WTC11 (cell line): ENCODE data around the gene SPATC1L. TPM values are rescaled to one million over a fixed set of nuclear protein-coding genes. Genes with fewer than 3 reads are reported as not detected.
"Not testable (repeated sequence)": the region's sequence is repeated elsewhere in the genome, so short reads cannot be mapped to it uniquely, and the experiment has no call there.

Source experiments
- ATAC-seq: fragments of 200-7000 bp; cut with Tn5 transposase; 2 replicates; pipeline ENCODE4 v1.10.0; 2021; ENCODE audit warnings: mild to moderate bottlenecking, moderate library complexity
- CTCF ChIA-PET: fragments of 300-600 bp; sonication (Branson Sonifier 250); formaldehyde crosslinking; loops from one replicate; lab custom pipeline; 2021; ENCODE audit warnings: antibody characterized with exemption; lab: Charles Lee
- POLR2A ChIA-PET: fragments of 350-600 bp; sonication (Branson Sonifier 250); formaldehyde crosslinking; loops from one replicate; lab custom pipeline; 2021; ENCODE audit warnings: antibody characterized with exemption; lab: Charles Lee
- DNase-seq: peaks from one replicate; pipeline ENCODE4 v3.0.0; 2021; ENCODE audit warnings: low spot score
- H3K27ac Mint-ChIP-seq: 2 replicates; pipeline ENCODE4 v1.8.0; 2021; ENCODE audit warnings: mixed read lengths
- H3K27me3 Mint-ChIP-seq: 2 replicates; pipeline ENCODE4 v1.8.0; 2021; ENCODE audit warnings: low read depth, mild to moderate bottlenecking, moderate library complexity, mixed read lengths
- H3K36me3 Mint-ChIP-seq: 2 replicates; pipeline ENCODE4 v1.8.0; 2021; ENCODE audit warnings: mixed read lengths
- H3K4me1 Mint-ChIP-seq: 2 replicates; pipeline ENCODE4 v1.8.0; 2022; ENCODE audit warnings: mixed read lengths
- H3K4me3 Mint-ChIP-seq: 2 replicates; pipeline ENCODE4 v1.8.0; 2021; ENCODE audit warnings: mild to moderate bottlenecking, moderate library complexity, mixed read lengths
- H3K9me3 Mint-ChIP-seq: 2 replicates; pipeline ENCODE4 v1.8.0; 2021; ENCODE audit warnings: mixed read lengths
- ATF1 ChIP-seq: sonication (generic); formaldehyde crosslinking; IDR thresholded peaks from 2 replicates; pipeline ENCODE4 v1.8.1; 2023; ENCODE audit warnings: mild to moderate bottlenecking, moderate library complexity, missing genetic modification reagents
- ELF4 ChIP-seq: sonication (generic); formaldehyde crosslinking; IDR thresholded peaks from 2 replicates; pipeline ENCODE4 v1.8.1; 2022; ENCODE audit warnings: low read depth, mild to moderate bottlenecking, moderate library complexity, missing genetic modification reagents
- FOXJ3 ChIP-seq: sonication (generic); formaldehyde crosslinking; IDR thresholded peaks from 2 replicates; pipeline ENCODE4 v1.9.0; 2021; ENCODE audit warnings: missing genetic modification reagents, mild to moderate bottlenecking, borderline replicate concordance
- FOXP1 ChIP-seq: sonication (generic); formaldehyde crosslinking; IDR thresholded peaks from 2 replicates; pipeline ENCODE4 v1.8.0; 2022; ENCODE audit warnings: missing genetic modification reagents, mild to moderate bottlenecking, moderate library complexity, borderline replicate concordance
- GABPB1 ChIP-seq: sonication (generic); formaldehyde crosslinking; IDR thresholded peaks from 2 replicates; pipeline ENCODE4 v1.8.1; 2023; ENCODE audit warnings: mild to moderate bottlenecking, missing genetic modification reagents
- MXD4 ChIP-seq: fragments of 250-450 bp; sonication (Bioruptor Pico); IDR thresholded peaks from 2 replicates; pipeline ENCODE4 v1.8.0; 2021; ENCODE audit warnings: mild to moderate bottlenecking, moderate library complexity, borderline replicate concordance
- NFE2L1 ChIP-seq: sonication (generic); formaldehyde crosslinking; IDR thresholded peaks from 2 replicates; pipeline ENCODE4 v1.8.1; 2023; ENCODE audit warnings: missing genetic modification reagents
- NR2C2 ChIP-seq: sonication (generic); formaldehyde crosslinking; IDR thresholded peaks from 2 replicates; pipeline ENCODE4 v1.8.0; 2022; ENCODE audit warnings: mild to moderate bottlenecking, missing genetic modification reagents
- NR3C1 ChIP-seq: sonication (generic); formaldehyde crosslinking; conservative IDR thresholded peaks from 2 replicates; pipeline ENCODE4 v1.8.1; 2023; ENCODE audit warnings: low read depth, mild to moderate bottlenecking, missing genetic modification reagents
- ZNF317 ChIP-seq: sonication (generic); formaldehyde crosslinking; IDR thresholded peaks from 2 replicates; pipeline ENCODE4 v1.8.1; 2023; ENCODE audit warnings: low read depth, mild to moderate bottlenecking, moderate library complexity, missing genetic modification reagents, borderline replicate concordance
- ZNF396 ChIP-seq: fragments of 250-450 bp; sonication (Bioruptor Pico); IDR thresholded peaks from 2 replicates; pipeline ENCODE4 v1.8.0; 2021; ENCODE audit warnings: mild to moderate bottlenecking, moderate library complexity, borderline replicate concordance
- ZNF423 ChIP-seq: fragments of 250-450 bp; sonication (Bioruptor Pico); IDR thresholded peaks from 2 replicates; pipeline ENCODE4 v2.1.2; 2022; ENCODE audit warnings: mild to moderate bottlenecking, moderate library complexity
- total RNA-seq: library from RNA; stranded (reverse); gene quantifications from 3 replicates; pipeline ENCODE4 v1.2.3, GENCODE V29; 2021
- TF ChIP-seq, protein P1 (sequence below): sonication (generic); formaldehyde crosslinking; IDR thresholded peaks from 2 replicates; pipeline ENCODE4 v1.8.1; 2023; ENCODE audit warnings: mild to moderate bottlenecking, missing genetic modification reagents
- TF ChIP-seq, protein P2 (sequence below): sonication (generic); formaldehyde crosslinking; IDR thresholded peaks from 2 replicates; pipeline ENCODE4 v1.8.1; 2022; ENCODE audit warnings: missing genetic modification reagents, borderline replicate concordance
- TF ChIP-seq, protein P3 (sequence below): fragments of 250-450 bp; sonication (Bioruptor Pico); IDR thresholded peaks from 2 replicates; pipeline ENCODE4 v1.9.0; 2021; ENCODE audit warnings: mild to moderate bottlenecking
- TF ChIP-seq, protein P4 (sequence below): sonication (generic); formaldehyde crosslinking; IDR thresholded peaks from 2 replicates; pipeline ENCODE4 v1.8.0; 2022; ENCODE audit warnings: missing genetic modification reagents
- TF ChIP-seq, protein P5 (sequence below): sonication (generic); formaldehyde crosslinking; IDR thresholded peaks from 2 replicates; pipeline ENCODE4 v1.8.0; 2022; ENCODE audit warnings: mild to moderate bottlenecking, missing genetic modification reagents
- TF ChIP-seq, protein P6 (sequence below): fragments of 250-450 bp; sonication (Bioruptor Pico); IDR thresholded peaks from 2 replicates; pipeline ENCODE4 v1.9.0; 2021; ENCODE audit warnings: mild to moderate bottlenecking

Gene SPATC1L
- total RNA-seq, 1 experiment from 2014 or later: 61.7 TPM

DNA sequence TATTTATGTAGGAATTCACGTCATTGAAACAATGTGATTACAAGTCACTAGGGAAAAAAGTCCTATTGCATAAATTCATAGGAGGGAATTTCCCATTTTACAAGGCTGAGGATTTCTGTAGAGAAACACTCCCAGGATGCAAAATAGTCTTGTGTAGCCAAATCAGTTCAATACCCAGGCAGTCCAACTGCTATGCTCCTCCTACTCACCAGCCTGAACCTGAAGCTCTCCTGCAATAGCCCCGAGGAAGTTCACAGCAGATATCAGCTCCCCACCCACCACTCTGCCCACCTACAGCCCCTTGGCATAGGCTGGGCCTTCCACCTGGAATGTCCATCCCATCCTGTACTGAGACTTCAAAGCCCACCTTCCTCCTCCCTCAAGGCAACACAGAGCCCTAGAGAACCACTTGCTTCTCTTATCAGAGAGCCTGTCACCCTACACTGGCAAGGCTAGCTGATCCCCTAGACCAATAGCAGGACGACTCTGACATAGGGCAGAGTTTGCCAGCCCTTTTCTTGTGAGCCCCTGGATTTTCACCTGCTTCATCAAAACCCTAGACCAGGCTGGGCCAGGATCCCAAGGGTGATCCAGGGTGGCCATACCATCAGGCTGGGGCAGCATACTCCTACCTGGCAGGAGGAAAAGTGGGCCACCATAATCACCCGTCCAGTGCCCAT lies 42.8 kb upstream of the SPATC1L start (continued):
- TF ChIP-seq ELF4: no peak
- TF ChIP-seq, protein P1, sequence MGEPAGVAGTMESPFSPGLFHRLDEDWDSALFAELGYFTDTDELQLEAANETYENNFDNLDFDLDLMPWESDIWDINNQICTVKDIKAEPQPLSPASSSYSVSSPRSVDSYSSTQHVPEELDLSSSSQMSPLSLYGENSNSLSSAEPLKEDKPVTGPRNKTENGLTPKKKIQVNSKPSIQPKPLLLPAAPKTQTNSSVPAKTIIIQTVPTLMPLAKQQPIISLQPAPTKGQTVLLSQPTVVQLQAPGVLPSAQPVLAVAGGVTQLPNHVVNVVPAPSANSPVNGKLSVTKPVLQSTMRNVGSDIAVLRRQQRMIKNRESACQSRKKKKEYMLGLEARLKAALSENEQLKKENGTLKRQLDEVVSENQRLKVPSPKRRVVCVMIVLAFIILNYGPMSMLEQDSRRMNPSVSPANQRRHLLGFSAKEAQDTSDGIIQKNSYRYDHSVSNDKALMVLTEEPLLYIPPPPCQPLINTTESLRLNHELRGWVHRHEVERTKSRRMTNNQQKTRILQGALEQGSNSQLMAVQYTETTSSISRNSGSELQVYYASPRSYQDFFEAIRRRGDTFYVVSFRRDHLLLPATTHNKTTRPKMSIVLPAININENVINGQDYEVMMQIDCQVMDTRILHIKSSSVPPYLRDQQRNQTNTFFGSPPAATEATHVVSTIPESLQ: no peak

DNA sequence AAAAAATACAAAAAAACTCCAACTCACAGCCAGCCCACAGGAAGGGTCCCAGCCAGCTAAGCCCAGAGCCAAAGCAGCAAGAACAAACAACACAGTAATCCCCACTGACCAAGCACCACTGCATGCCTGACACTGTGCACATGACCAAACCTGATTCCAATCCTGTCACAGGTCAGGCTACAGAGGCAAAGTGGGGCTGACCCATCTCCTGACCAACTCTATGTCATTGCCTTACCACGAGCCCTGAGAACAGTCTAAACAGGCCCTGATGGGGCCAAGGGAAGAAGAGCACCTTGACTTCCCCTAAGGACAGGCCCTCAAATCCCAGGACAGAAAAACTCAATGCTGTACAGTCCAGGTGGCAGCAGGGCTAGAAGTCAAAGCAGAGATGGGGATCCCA lies 41.9 kb upstream of the SPATC1L start:
- no peak overlapping the region; the same call in 1 of the 2 replicates for H3K4me3 Mint-ChIP-seq
- H3K4me1 Mint-ChIP-seq: peaks cover 27% of the 10 kb centered on the region
- CTCF ChIA-PET: interaction anchor here (1.1 kb wide), 1 partner anchor 73 kb away, joined by 3 read pairs; no protein-coding TSS in a partner anchor
- TF ChIP-seq, protein P2, sequence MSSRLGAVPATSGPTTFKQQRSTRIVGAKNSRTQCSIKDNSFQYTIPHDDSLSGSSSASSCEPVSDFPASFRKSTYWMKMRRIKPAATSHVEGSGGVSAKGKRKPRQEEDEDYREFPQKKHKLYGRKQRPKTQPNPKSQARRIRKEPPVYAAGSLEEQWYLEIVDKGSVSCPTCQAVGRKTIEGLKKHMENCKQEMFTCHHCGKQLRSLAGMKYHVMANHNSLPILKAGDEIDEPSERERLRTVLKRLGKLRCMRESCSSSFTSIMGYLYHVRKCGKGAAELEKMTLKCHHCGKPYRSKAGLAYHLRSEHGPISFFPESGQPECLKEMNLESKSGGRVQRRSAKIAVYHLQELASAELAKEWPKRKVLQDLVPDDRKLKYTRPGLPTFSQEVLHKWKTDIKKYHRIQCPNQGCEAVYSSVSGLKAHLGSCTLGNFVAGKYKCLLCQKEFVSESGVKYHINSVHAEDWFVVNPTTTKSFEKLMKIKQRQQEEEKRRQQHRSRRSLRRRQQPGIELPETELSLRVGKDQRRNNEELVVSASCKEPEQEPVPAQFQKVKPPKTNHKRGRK (CRISPR knock-in tag): no peak
- no peak for TF ChIP-seq FOXJ3 (CRISPR knock-in tag)
- no peak for TF ChIP-seq ZNF396 (CRISPR knock-in tag)
- TF ChIP-seq ZNF317 (CRISPR knock-in tag): no peak
- no peak for TF ChIP-seq ATF1
- TF ChIP-seq NR3C1 (CRISPR knock-in tag): no peak
- no peak overlapping the region for H3K27ac Mint-ChIP-seq
- ATAC-seq (no peak), DNase-seq (no peak)
- POLR2A ChIA-PET: no interaction called here
- H3K27me3 Mint-ChIP-seq: peaks cover 17% of the 10 kb centered on the region
- H3K36me3 Mint-ChIP-seq: peaks cover 67% of the 10 kb centered on the region
- peaks cover 28% of the 10 kb centered on the region for H3K9me3 Mint-ChIP-seq

DNA sequence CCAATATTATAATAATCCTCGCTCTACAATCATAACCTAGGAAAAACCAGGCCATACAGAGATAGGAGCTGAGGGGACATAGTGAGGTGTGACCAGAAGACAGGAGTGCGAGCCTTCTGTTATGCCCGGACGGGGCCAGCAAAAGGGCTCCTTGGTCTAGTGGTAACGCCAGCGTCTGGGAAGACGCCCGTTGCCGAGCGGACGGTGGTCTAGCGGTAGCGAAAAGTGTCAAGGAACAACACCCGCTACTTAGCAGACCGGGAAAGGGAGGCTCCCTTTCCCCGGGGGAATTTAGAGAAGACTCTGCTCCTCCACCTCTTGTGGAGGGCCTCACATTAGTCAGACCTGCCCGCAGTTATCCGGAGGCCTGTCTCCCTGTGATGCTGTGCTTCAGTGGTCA lies 39.4 kb upstream of the SPATC1L start:
- H3K36me3 Mint-ChIP-seq: peaks cover 63% of the 10 kb centered on the region
- H3K27me3 Mint-ChIP-seq, CTCF ChIA-PET, ATAC-seq, POLR2A ChIA-PET, H3K27ac Mint-ChIP-seq, DNase-seq, H3K4me3 Mint-ChIP-seq: not testable (repeated sequence)
- peaks cover 14% of the 10 kb centered on the region for H3K9me3 Mint-ChIP-seq
- H3K4me1 Mint-ChIP-seq: peaks cover 16% of the 10 kb centered on the region

DNA sequence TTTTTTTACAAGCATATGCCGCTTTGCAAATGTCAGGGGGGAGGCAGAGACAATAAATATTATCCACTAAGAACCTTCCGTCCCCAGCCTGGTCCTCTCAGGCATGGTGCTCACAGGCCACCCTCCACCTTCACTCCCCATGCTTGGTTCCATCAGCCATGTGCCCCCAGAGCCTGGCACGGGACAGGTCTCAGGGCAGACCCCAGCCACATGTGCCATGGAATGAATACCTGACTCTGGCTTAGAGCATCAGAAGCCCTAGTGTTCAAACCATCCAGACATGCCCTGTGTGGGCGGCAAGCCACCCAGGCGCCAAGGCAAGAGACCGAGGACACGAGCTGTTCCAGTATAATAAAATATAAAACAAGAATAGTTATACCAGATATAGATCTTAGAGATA lies 39.0 kb upstream of the SPATC1L start:
- DNase-seq (no peak), ATAC-seq (no peak)
- Mint-ChIP-seq H3K9me3 (peaks cover 14% of the 10 kb centered on the region), H3K27ac (no peak overlapping the region), H3K27me3 (no peaks in the 10 kb centered on the region), H3K4me3 (no peak overlapping the region), H3K4me1 (peaks cover 16% of the 10 kb centered on the region), H3K36me3 (peaks cover 63% of the 10 kb centered on the region)
- CTCF ChIA-PET: no interaction called here
- POLR2A ChIA-PET: no interaction called here
- TF ChIP-seq, protein P3, sequence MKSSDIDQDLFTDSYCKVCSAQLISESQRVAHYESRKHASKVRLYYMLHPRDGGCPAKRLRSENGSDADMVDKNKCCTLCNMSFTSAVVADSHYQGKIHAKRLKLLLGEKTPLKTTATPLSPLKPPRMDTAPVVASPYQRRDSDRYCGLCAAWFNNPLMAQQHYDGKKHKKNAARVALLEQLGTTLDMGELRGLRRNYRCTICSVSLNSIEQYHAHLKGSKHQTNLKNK (CRISPR knock-in tag): no peak
- TF ChIP-seq NFE2L1 (CRISPR knock-in tag): no peak
- TF ChIP-seq, protein P4, sequence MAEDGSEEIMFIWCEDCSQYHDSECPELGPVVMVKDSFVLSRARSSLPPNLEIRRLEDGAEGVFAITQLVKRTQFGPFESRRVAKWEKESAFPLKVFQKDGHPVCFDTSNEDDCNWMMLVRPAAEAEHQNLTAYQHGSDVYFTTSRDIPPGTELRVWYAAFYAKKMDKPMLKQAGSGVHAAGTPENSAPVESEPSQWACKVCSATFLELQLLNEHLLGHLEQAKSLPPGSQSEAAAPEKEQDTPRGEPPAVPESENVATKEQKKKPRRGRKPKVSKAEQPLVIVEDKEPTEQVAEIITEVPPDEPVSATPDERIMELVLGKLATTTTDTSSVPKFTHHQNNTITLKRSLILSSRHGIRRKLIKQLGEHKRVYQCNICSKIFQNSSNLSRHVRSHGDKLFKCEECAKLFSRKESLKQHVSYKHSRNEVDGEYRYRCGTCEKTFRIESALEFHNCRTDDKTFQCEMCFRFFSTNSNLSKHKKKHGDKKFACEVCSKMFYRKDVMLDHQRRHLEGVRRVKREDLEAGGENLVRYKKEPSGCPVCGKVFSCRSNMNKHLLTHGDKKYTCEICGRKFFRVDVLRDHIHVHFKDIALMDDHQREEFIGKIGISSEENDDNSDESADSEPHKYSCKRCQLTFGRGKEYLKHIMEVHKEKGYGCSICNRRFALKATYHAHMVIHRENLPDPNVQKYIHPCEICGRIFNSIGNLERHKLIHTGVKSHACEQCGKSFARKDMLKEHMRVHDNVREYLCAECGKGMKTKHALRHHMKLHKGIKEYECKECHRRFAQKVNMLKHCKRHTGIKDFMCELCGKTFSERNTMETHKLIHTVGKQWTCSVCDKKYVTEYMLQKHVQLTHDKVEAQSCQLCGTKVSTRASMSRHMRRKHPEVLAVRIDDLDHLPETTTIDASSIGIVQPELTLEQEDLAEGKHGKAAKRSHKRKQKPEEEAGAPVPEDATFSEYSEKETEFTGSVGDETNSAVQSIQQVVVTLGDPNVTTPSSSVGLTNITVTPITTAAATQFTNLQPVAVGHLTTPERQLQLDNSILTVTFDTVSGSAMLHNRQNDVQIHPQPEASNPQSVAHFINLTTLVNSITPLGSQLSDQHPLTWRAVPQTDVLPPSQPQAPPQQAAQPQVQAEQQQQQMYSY (CRISPR knock-in tag): no peak
- no peak for TF ChIP-seq ZNF423 (CRISPR knock-in tag)
- TF ChIP-seq, protein P5, sequence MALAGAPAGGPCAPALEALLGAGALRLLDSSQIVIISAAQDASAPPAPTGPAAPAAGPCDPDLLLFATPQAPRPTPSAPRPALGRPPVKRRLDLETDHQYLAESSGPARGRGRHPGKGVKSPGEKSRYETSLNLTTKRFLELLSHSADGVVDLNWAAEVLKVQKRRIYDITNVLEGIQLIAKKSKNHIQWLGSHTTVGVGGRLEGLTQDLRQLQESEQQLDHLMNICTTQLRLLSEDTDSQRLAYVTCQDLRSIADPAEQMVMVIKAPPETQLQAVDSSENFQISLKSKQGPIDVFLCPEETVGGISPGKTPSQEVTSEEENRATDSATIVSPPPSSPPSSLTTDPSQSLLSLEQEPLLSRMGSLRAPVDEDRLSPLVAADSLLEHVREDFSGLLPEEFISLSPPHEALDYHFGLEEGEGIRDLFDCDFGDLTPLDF (CRISPR knock-in tag): no peak
- no peak for TF ChIP-seq NR2C2 (CRISPR knock-in tag)
- TF ChIP-seq ZNF396 (CRISPR knock-in tag): no peak
- no peak for TF ChIP-seq GABPB1 (CRISPR knock-in tag)
- no peak for TF ChIP-seq FOXP1 (CRISPR knock-in tag)
- TF ChIP-seq, protein P6, sequence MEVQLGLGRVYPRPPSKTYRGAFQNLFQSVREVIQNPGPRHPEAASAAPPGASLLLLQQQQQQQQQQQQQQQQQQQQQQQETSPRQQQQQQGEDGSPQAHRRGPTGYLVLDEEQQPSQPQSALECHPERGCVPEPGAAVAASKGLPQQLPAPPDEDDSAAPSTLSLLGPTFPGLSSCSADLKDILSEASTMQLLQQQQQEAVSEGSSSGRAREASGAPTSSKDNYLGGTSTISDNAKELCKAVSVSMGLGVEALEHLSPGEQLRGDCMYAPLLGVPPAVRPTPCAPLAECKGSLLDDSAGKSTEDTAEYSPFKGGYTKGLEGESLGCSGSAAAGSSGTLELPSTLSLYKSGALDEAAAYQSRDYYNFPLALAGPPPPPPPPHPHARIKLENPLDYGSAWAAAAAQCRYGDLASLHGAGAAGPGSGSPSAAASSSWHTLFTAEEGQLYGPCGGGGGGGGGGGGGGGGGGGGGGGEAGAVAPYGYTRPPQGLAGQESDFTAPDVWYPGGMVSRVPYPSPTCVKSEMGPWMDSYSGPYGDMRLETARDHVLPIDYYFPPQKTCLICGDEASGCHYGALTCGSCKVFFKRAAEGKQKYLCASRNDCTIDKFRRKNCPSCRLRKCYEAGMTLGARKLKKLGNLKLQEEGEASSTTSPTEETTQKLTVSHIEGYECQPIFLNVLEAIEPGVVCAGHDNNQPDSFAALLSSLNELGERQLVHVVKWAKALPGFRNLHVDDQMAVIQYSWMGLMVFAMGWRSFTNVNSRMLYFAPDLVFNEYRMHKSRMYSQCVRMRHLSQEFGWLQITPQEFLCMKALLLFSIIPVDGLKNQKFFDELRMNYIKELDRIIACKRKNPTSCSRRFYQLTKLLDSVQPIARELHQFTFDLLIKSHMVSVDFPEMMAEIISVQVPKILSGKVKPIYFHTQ (CRISPR knock-in tag): no peak
- no peak for TF ChIP-seq MXD4 (CRISPR knock-in tag)
